ENCODE data around the gene TSPAN7.

TSPAN7 gene

DNA sequence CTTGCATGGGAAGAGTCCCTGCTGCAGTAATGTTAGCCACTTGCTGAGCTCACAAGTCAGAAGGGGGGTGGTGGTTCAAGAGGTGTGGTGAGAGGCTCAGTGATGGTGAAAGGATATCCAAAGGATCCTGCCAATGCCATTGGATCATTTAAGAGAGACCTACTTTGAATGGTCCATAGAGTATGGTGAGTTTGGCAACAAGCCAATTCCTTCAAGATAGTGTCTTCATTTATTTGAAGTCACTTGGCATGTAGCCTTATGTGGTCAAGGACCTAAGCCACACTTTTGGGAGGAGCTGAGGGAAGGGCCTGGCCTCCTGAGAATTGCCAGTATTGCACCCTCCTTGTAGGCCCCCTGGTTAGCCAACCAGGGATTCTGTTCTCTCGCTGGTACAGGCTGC lies 87.9 kb downstream of the TSPAN7 start:
- H3K4me3 ChIP-seq (ENCODE audit: low read depth, low read length, poor library complexity, severe bottlenecking), result no peak overlapping the region
- H3K4me2 ChIP-seq (ENCODE audit: low read length), result no peak overlapping the region
- H3K9ac ChIP-seq (ENCODE audit: low read length), result no peak overlapping the region
- H4K20me1 ChIP-seq (ENCODE audit: insufficient read depth, low read length), result no peaks in the 10 kb centered on the region
- H3K4me1 ChIP-seq (ENCODE audit: insufficient read depth, low read length, severe bottlenecking), result no peaks in the 10 kb centered on the region
- no peak overlapping the region for H3K27ac ChIP-seq (ENCODE audit: low read depth, low read length, poor library complexity, severe bottlenecking)
- H3K9me2 ChIP-seq (ENCODE audit: low read depth, low read length), result no peaks in the 10 kb centered on the region
- H3K79me2 ChIP-seq (ENCODE audit: insufficient read depth, low read length), result no peaks in the 10 kb centered on the region
- H3F3A ChIP-seq (ENCODE audit: insufficient read depth, low read length), result no peaks in the 10 kb centered on the region
- H3K36me3 ChIP-seq (ENCODE audit: insufficient read depth, low read length), result no peaks in the 10 kb centered on the region
- H3K27me3 ChIP-seq (ENCODE audit: insufficient read depth, low read length), result no peaks in the 10 kb centered on the region
- no peaks in the 10 kb centered on the region for H3K9me3 ChIP-seq (ENCODE audit: low read length)
- TF ChIP-seq, protein P1, sequence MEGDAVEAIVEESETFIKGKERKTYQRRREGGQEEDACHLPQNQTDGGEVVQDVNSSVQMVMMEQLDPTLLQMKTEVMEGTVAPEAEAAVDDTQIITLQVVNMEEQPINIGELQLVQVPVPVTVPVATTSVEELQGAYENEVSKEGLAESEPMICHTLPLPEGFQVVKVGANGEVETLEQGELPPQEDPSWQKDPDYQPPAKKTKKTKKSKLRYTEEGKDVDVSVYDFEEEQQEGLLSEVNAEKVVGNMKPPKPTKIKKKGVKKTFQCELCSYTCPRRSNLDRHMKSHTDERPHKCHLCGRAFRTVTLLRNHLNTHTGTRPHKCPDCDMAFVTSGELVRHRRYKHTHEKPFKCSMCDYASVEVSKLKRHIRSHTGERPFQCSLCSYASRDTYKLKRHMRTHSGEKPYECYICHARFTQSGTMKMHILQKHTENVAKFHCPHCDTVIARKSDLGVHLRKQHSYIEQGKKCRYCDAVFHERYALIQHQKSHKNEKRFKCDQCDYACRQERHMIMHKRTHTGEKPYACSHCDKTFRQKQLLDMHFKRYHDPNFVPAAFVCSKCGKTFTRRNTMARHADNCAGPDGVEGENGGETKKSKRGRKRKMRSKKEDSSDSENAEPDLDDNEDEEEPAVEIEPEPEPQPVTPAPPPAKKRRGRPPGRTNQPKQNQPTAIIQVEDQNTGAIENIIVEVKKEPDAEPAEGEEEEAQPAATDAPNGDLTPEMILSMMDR (IDR thresholded peaks at IDR 0.05; ENCODE audit: low read length), result no peak
- no peak overlapping the region for H2AFZ ChIP-seq (ENCODE audit: low read length)

DNA sequence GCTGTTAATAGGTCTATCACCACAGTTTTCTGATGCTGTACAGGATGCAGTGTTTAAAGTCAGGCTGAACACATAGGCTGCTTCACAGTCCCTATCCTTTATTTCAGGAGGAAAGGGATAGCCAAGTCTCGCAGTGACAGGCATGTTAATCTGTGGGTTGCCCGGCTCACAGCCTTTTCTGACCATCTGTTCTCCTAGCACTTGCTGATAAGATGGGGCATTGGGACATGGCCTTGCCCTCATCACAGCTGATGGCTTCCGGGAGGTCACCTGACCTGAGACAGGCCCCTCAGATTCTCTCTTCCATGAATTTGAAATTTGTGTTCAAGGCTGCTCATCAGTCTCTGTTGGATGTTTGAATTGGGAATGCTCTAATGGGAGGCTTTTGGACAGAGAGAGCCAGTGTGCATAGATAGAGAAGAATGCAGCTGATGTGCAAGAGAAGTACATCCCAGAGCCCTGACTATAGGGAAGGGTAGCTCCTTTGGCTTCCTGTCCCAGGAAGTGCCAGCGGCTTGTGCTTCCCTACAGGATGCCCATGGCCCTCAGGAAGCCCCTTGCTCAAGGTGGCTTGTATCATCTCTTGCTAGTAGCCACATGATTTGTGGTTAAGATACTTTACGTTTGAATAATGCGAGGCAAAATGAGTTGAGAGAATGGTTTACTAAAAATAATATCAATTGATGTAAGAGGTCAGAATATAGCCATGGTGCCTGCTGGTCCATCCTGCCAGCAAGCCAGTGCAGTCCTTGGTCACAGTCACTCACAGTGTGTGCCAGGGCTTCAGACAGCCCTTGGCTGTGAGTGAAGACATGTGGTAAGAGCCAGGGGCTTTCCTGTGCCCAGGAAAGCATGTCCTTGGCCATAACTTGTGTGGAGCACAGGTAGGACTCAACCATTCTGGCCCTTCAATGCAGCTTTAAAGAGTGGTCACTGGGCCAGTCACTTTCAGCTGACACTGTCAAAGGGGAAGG lies 88.6 kb downstream of the TSPAN7 start:
- Histone ChIP-seq H3K4me1 (ENCODE audit: insufficient read depth, low read length, severe bottlenecking) (no peaks in the 10 kb centered on the region), H3K36me3 (ENCODE audit: insufficient read depth, low read length) (no peaks in the 10 kb centered on the region), H3F3A (ENCODE audit: insufficient read depth, low read length) (no peaks in the 10 kb centered on the region), H3K27me3 (ENCODE audit: insufficient read depth, low read length) (no peaks in the 10 kb centered on the region), H3K4me3 (ENCODE audit: low read depth, low read length, poor library complexity, severe bottlenecking) (no peak overlapping the region), H4K20me1 (ENCODE audit: insufficient read depth, low read length) (no peaks in the 10 kb centered on the region), H2AFZ (ENCODE audit: low read length) (no peak overlapping the region), H3K4me2 (ENCODE audit: low read length) (no peak overlapping the region), H3K9me2 (ENCODE audit: low read depth, low read length) (no peaks in the 10 kb centered on the region), H3K79me2 (ENCODE audit: insufficient read depth, low read length) (no peaks in the 10 kb centered on the region), H3K27ac (ENCODE audit: low read depth, low read length, poor library complexity, severe bottlenecking) (no peak overlapping the region), H3K9ac (ENCODE audit: low read length) (no peak overlapping the region), H3K9me3 (ENCODE audit: low read length) (no peaks in the 10 kb centered on the region)
- TF ChIP-seq, protein P1 (IDR thresholded peaks at IDR 0.05; ENCODE audit: low read length), result no peak
- no peak for TF ChIP-seq EZH2 (IDR thresholded peaks at IDR 0.05; ENCODE audit: borderline replicate concordance, low read length)

DNA sequence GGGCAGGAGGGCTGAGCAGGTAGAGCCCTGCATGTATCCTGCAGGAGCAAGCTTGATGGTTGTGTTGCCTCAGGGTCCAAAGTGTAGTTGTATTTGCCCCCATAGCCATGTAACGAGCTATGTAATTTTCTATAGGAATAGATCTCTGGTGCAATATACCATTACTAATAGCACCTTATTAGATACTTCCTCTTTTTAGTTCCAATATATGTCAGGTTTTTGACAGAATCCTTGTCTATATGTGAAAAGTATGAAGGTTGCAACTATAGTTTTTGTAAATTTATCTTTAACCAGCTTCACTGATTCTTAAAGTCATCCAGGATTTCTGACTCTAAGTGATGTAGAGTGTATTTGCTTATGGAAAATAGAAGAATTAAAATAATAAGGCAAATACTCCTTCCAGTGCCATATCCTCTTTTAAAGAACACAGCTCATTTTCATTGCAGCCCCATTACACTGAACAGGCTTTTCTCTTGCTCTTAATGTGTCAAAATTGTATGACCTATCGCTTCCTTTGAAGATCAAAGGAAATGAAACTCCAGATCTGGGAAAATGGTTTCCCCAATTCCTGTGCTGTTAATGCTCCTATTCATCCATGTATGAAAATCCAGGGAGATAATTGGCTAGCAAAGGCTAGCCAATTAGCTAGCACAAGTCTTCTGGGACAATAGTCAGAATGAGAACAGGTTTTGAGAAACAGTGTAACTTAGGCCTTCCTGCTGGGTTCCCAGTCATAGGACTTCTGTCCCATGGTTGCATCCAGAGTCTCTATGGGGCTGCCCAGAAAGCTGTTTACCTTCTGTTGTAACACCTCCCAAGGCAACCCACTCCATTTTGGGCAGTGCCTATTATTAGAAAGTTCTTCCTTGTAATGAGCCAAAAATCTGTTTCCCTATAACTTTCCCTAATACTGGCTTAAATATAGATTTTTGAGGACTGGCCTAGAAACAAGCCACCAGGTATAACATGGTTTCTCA lies 90.6 kb downstream of the TSPAN7 start:
- Histone ChIP-seq H3K27me3 (ENCODE audit: insufficient read depth, low read length) (no peaks in the 10 kb centered on the region), H3K79me2 (ENCODE audit: insufficient read depth, low read length) (no peaks in the 10 kb centered on the region), H3K9me2 (ENCODE audit: low read depth, low read length) (no peaks in the 10 kb centered on the region), H3K27ac (ENCODE audit: low read depth, low read length, poor library complexity, severe bottlenecking) (no peak overlapping the region), H3K36me3 (ENCODE audit: insufficient read depth, low read length) (no peaks in the 10 kb centered on the region), H4K20me1 (ENCODE audit: insufficient read depth, low read length) (no peaks in the 10 kb centered on the region), H3K4me3 (ENCODE audit: low read depth, low read length, poor library complexity, severe bottlenecking) (no peak overlapping the region), H3K4me1 (ENCODE audit: insufficient read depth, low read length, severe bottlenecking) (no peaks in the 10 kb centered on the region), H3K9ac (ENCODE audit: low read length) (no peak overlapping the region), H3F3A (ENCODE audit: insufficient read depth, low read length) (no peaks in the 10 kb centered on the region), H3K4me2 (ENCODE audit: low read length) (no peak overlapping the region), H3K9me3 (ENCODE audit: low read length) (no peaks in the 10 kb centered on the region), H2AFZ (ENCODE audit: low read length) (no peak overlapping the region)
- TF ChIP-seq EZH2 (IDR thresholded peaks at IDR 0.05; ENCODE audit: borderline replicate concordance, low read length), result no peak
- TF ChIP-seq, protein P1 (IDR thresholded peaks at IDR 0.05; ENCODE audit: low read length), result no peak
